HG03439 (cell line): ENCODE results near the gene PRKD2.
"Not testable (repeated sequence)": the region's sequence is repeated elsewhere in the genome, so short reads cannot be mapped to it uniquely, and the experiment has no call there.

Experiments used
- ATAC-seq: cut with Tn5 transposase; IDR thresholded peaks from one replicate; pipeline ENCODE4 v1.9.1; 2021; ENCODE audit warnings: mild to moderate bottlenecking, moderate library complexity; ENCODE audit not compliant: unreplicated experiment

Gene PRKD2

GRCh38 chr19:46712768-46713338 is 4.1 kb downstream of the PRKD2 start:
- ATAC-seq = not testable (repeated sequence)

GRCh38 chr19:46710687-46711086 is 6.2 kb downstream of the PRKD2 start:
- ATAC-seq = no peak

- ATAC-seq = no peak
Measured at GRCh38 chr19:46704379-46705076, 12.4 kb downstream of the PRKD2 start.

GRCh38 chr19:46700704-46701103 is 16.2 kb downstream of the PRKD2 start:
- ATAC-seq = no peak

- ATAC-seq = no peak
Measured at GRCh38 chr19:46698395-46699321, 18.3 kb downstream of the PRKD2 start.

- no peak for ATAC-seq
Measured at GRCh38 chr19:46697204-46697960, 19.5 kb downstream of the PRKD2 start.

GRCh38 chr19:46696866-46697203 is 20.1 kb downstream of the PRKD2 start:
- ATAC-seq = no peak

- no peak for ATAC-seq
Measured at GRCh38 chr19:46696052-46696451, 20.9 kb downstream of the PRKD2 start.

- ATAC-seq = no peak
Measured at GRCh38 chr19:46693760-46694159, 23.2 kb downstream of the PRKD2 start.

GRCh38 chr19:46692918-46693722 is 23.8 kb downstream of the PRKD2 start:
- ATAC-seq = no peak

GRCh38 chr19:46691948-46692347 is 25.0 kb downstream of the PRKD2 start:
- no peak for ATAC-seq

- no peak for ATAC-seq
Measured at GRCh38 chr19:46691104-46691503, 25.8 kb downstream of the PRKD2 start.

- no peak for ATAC-seq
Measured at GRCh38 chr19:46689358-46689757, 27.6 kb downstream of the PRKD2 start.

GRCh38 chr19:46687438-46688145 is 29.3 kb downstream of the PRKD2 start:
- no peak for ATAC-seq

- ATAC-seq = no peak
Measured at GRCh38 chr19:46685189-46685588, 31.7 kb downstream of the PRKD2 start.

- no peak for ATAC-seq
Measured at GRCh38 chr19:46678110-46678732, 38.7 kb downstream of the PRKD2 start.

- no peak for ATAC-seq
Measured at GRCh38 chr19:46674416-46675178, 42.3 kb downstream of the PRKD2 start.

GRCh38 chr19:46670813-46671212 is 46.1 kb downstream of the PRKD2 start:
- no peak for ATAC-seq
